ENCODE results near the gene SAMD8. TPM values are rescaled to one million over a fixed set of nuclear protein-coding genes. Genes with fewer than 3 reads are reported as not detected.
A peak's percentile ranks its signal among the peaks of the same experiment; 100 is the strongest.

SAMD8 gene
- 12.8 TPM for polyA plus RNA-seq (2013, experiment 1 of 2)
- 13.2 TPM for polyA plus RNA-seq (2013, experiment 2 of 2)

DNA sequence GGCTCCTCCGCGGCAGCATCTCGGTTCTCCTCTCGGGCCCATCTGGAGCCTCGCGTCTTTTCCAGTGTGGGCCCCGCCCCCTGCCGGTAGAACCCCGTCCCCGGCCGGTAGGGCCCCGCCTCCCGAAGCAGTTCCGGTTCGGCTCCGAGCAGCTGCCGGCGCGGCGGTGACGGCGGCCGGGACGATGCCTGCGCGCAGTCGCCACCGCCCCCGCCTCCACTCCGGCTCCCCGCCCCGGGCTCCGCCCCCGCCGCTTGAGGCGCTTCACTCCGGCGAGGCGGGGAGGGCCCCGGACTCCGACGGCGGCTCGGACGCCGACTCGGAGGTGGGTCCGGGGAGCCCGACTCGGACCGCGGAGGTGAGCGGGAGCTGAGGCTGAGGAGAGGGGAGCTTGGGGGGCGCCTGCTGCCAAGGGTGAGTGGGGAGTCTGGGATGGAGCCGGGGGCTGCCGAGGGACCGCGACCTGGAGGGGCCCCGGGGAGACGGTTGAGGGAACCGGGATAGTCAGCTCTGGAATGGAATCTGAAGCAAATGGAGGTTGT is at the start of gene SAMD8:
TSS of gene SAMD8 (plus strand) at position 292 of the 542 bp plus-strand sequence. CDS start 38,873 bp downstream, outside the sequence.
- Histone ChIP-seq H3K9ac (ENCODE audit: low read length) (peak within 1 kb of the TSS; percentile 99), H3K36me3 (ENCODE audit: control insufficient read depth in 1 of 2, insufficient read depth in 2 of 2, low read depth in 1 of 2, low read length in 2 of 2) (no peaks in the 10 kb centered on the region), H3K4me3 (ENCODE audit: insufficient read depth in 1 of 2, low read depth in 1 of 2, low read length in 2 of 2) (peak within 1 kb of the TSS; percentile 89 to 98), H2AK5ac (ENCODE audit: low read length, severe bottlenecking) (peak within 1 kb of the TSS; percentile 67), H4K91ac (ENCODE audit: low read length) (peak within 1 kb of the TSS; percentile 94), H3K27me3 (ENCODE audit: control insufficient read depth in 1 of 2, insufficient read depth in 1 of 2, low read length in 2 of 2) (no peaks in the 10 kb centered on the region), H4K8ac (ENCODE audit: low read length) (peak within 1 kb of the TSS; percentile 91), H3K27ac (ENCODE audit: low read length, poor library complexity, severe bottlenecking) (peak within 1 kb of the TSS; percentile 92), H2BK12ac (ENCODE audit: low read length in 2 of 2) (peak within 1 kb of the TSS; percentile 28 to 37), H2AFZ (ENCODE audit: low read depth, low read length) (peak within 1 kb of the TSS; percentile 79), H3K4ac (ENCODE audit: low read depth in 1 of 2, low read length in 2 of 2) (peak within 1 kb of the TSS; percentile 27 to 70), H3K23ac (ENCODE audit: low read length in 2 of 2) (peak within 1 kb of the TSS in 1 of 2 experiments; percentile 75), H3K4me1 (ENCODE audit: control insufficient read depth, insufficient read depth, low read depth, low read length) (peaks cover 5% of the 10 kb centered on the region), H3K4me2 (ENCODE audit: low read length, poor library complexity, severe bottlenecking) (peak within 1 kb of the TSS; percentile 73), H2BK5ac (ENCODE audit: low read depth, low read length, poor library complexity, severe bottlenecking) (peak within 1 kb of the TSS; percentile 71), H3K79me1 (replicated peaks; ENCODE audit: low read length, poor library complexity, severe bottlenecking) (peaks cover 1% of the 10 kb centered on the region), H3K9me3 (ENCODE audit: control insufficient read depth, low read length) (no peaks in the 10 kb centered on the region), H3K18ac (ENCODE audit: low read depth in 1 of 2, low read length in 2 of 2) (peak within 1 kb of the TSS; percentile 88 to 96), H2BK15ac (ENCODE audit: low read depth, poor library complexity, severe bottlenecking) (peak within 1 kb of the TSS; percentile 95), H2BK120ac (ENCODE audit: low read depth, low read length) (peak within 1 kb of the TSS; percentile 97), H3K14ac (ENCODE audit: low read length in 2 of 2) (peak within 1 kb of the TSS in 1 of 2 experiments; percentile 87)
- WGBS: under 1% methylated on average over 61 of the region's 61 CpGs
- DNase-seq: peak; percentile 96

DNA sequence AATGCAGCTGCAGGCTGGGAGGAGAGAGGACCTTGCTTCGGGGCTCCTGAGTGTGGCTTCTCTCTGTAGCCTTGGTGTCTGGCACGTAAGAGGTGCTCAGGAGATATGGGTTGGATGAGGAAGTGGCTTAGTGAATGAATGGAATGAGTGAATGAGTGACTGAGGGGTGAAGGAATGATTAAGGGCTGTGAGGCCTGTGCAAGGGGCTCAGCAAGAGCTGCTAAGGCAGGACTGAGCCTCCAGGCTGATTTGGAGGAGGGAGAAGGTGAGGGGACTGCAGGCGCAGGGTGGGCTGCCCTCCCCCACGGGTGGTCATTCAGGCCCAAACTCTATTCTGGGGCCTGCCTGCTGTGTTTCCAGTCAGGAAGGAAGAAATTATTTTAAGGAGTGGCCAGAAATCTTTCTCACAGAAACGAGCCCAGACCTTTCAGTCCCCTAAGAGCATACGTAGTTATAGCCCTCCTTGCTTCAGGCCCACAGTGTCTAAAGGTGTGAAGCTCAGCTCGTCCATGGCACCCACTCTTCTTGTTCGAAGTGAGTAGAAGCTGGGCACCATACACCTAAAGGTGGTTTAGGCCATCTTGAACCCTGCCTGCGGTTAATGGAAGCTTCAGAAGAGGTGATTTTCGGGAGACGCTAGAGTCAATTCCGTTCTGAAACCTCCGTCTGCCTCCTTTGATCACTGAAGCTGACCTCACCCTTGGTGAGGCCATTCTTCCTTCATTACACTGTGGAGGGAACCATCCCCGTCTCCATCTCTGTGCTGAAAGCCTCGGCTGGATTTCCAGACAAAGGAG is 49.5 kb upstream of the SAMD8 start:
- no peak overlapping the region for H2BK15ac ChIP-seq (ENCODE audit: low read depth, poor library complexity, severe bottlenecking)
- no peak overlapping the region for H3K4ac ChIP-seq (ENCODE audit: low read depth in 1 of 2, low read length in 2 of 2)
- H3K23ac ChIP-seq (ENCODE audit: low read length in 2 of 2): no peak overlapping the region
- H2AK5ac ChIP-seq (ENCODE audit: low read length, severe bottlenecking): no peak overlapping the region
- H3K18ac ChIP-seq (ENCODE audit: low read depth in 1 of 2, low read length in 2 of 2): no peak overlapping the region
- whole genome bisulfite sequencing: 91% methylated on average over 15 of the region's 15 CpGs
- no peak overlapping the region for H4K91ac ChIP-seq (ENCODE audit: low read length)
- H2BK5ac ChIP-seq (ENCODE audit: low read depth, low read length, poor library complexity, severe bottlenecking): no peak overlapping the region
- H2BK12ac ChIP-seq (ENCODE audit: low read length in 2 of 2): peak overlapping the region in 1 of 2 experiments; percentile 25
- peak overlapping the region; percentile 50 for H3K9ac ChIP-seq (ENCODE audit: low read length)
- H3K4me1 ChIP-seq (ENCODE audit: control insufficient read depth, insufficient read depth, low read depth, low read length): peaks cover 1% of the 10 kb centered on the region
- DNase-seq: no peak
- H2BK120ac ChIP-seq (ENCODE audit: low read depth, low read length): no peak overlapping the region
- H3K9me3 ChIP-seq (ENCODE audit: control insufficient read depth, low read length): peaks cover 4% of the 10 kb centered on the region
- H3K14ac ChIP-seq (ENCODE audit: low read length in 2 of 2): no peak overlapping the region
- H3K27ac ChIP-seq (ENCODE audit: low read length, poor library complexity, severe bottlenecking): no peak overlapping the region
- H3K79me1 ChIP-seq (replicated peaks; ENCODE audit: low read length, poor library complexity, severe bottlenecking): no peaks in the 10 kb centered on the region
- H3K36me3 ChIP-seq (ENCODE audit: control insufficient read depth in 1 of 2, insufficient read depth in 2 of 2, low read depth in 1 of 2, low read length in 2 of 2): no peaks in the 10 kb centered on the region
- H3K4me2 ChIP-seq (ENCODE audit: low read length, poor library complexity, severe bottlenecking): no peak overlapping the region
- no peak overlapping the region for H4K8ac ChIP-seq (ENCODE audit: low read length)
- peak overlapping the region in 1 of 2 experiments; percentile 3 for H3K4me3 ChIP-seq (ENCODE audit: insufficient read depth in 1 of 2, low read depth in 1 of 2, low read length in 2 of 2)
- no peaks in the 10 kb centered on the region for H3K27me3 ChIP-seq (ENCODE audit: control insufficient read depth in 1 of 2, insufficient read depth in 1 of 2, low read length in 2 of 2)
- H2AFZ ChIP-seq (ENCODE audit: low read depth, low read length): no peak overlapping the region

DNA sequence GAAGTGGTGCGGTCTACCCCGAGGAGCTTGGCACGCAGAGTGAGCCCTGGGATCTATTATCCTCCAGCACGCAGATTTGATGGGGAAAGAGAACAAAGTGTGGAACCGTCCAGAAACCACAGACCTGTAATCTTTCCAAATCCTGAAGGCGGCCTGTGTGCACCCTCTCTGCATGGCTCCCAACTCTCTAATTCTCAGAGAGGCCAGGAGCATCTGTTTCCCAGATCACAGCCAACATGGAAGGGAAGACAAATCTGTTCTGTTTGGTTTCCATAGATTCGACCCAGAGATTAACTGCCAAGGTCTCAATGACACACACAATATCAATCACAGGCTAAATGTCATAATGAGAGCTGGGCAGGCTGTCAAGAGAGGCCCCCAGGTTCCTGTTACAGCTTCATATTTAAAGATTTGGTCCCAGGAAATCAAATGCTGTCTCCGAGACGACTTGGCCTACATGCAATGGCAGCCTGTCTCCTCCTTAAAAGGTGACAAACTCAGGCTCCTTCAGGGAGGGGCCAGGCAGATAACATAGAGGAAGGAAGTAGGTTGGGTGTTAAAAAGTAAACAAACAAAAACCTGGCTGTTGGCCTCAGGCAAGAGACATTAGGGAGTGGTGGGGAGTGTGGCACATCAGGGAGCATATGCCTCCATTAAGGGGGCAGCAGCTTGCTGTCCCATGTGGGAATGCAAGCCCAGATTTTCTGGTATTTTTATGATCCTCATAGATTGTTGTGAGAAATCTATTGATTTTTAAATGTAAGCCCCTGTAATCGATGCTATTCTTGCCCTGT is 48.8 kb upstream of the SAMD8 start:
- no peak overlapping the region for H3K4me2 ChIP-seq (ENCODE audit: low read length, poor library complexity, severe bottlenecking)
- H4K8ac ChIP-seq (ENCODE audit: low read length): no peak overlapping the region
- no peaks in the 10 kb centered on the region for H3K79me1 ChIP-seq (replicated peaks; ENCODE audit: low read length, poor library complexity, severe bottlenecking)
- H2AFZ ChIP-seq (ENCODE audit: low read depth, low read length): no peak overlapping the region
- no peaks in the 10 kb centered on the region for H3K36me3 ChIP-seq (ENCODE audit: control insufficient read depth in 1 of 2, insufficient read depth in 2 of 2, low read depth in 1 of 2, low read length in 2 of 2)
- peak overlapping the region; percentile 50 for H3K9ac ChIP-seq (ENCODE audit: low read length)
- H3K9me3 ChIP-seq (ENCODE audit: control insufficient read depth, low read length): no peaks in the 10 kb centered on the region
- H2BK120ac ChIP-seq (ENCODE audit: low read depth, low read length): no peak overlapping the region
- no peak overlapping the region for H2BK15ac ChIP-seq (ENCODE audit: low read depth, poor library complexity, severe bottlenecking)
- H2BK12ac ChIP-seq (ENCODE audit: low read length in 2 of 2): no peak overlapping the region
- no peak overlapping the region for H3K14ac ChIP-seq (ENCODE audit: low read length in 2 of 2)
- H3K4ac ChIP-seq (ENCODE audit: low read depth in 1 of 2, low read length in 2 of 2): no peak overlapping the region
- no peak overlapping the region for H4K91ac ChIP-seq (ENCODE audit: low read length)
- H3K18ac ChIP-seq (ENCODE audit: low read depth in 1 of 2, low read length in 2 of 2): no peak overlapping the region
- H3K23ac ChIP-seq (ENCODE audit: low read length in 2 of 2): no peak overlapping the region
- DNase-seq: no peak
- H3K27ac ChIP-seq (ENCODE audit: low read length, poor library complexity, severe bottlenecking): no peak overlapping the region
- H2AK5ac ChIP-seq (ENCODE audit: low read length, severe bottlenecking): no peak overlapping the region
- H3K27me3 ChIP-seq (ENCODE audit: control insufficient read depth in 1 of 2, insufficient read depth in 1 of 2, low read length in 2 of 2): no peaks in the 10 kb centered on the region
- H3K4me3 ChIP-seq (ENCODE audit: insufficient read depth in 1 of 2, low read depth in 1 of 2, low read length in 2 of 2): no peak overlapping the region
- 92% methylated on average over 10 of the region's 10 CpGs for WGBS
- H2BK5ac ChIP-seq (ENCODE audit: low read depth, low read length, poor library complexity, severe bottlenecking): no peak overlapping the region
- peaks cover 1% of the 10 kb centered on the region for H3K4me1 ChIP-seq (ENCODE audit: control insufficient read depth, insufficient read depth, low read depth, low read length)

Data from mesenchymal stem cell (in vitro differentiated cells and primary cell).